Kidney epithelial cell (primary cell): ENCODE results near the gene GOLPH3L. TPM values are rescaled to one million over a fixed set of nuclear protein-coding genes. Genes with fewer than 3 reads are reported as not detected.
"Not testable (repeated sequence)": the region's sequence is repeated elsewhere in the genome, so short reads cannot be mapped to it uniquely, and the experiment has no call there.

ENCODE experiments used
- DNase-seq: peaks from one replicate; pipeline ENCODE4 v3.0.0-alpha.2; 2010; ENCODE audit warnings: low read depth
- H3K27me3 ChIP-seq: 2 replicates; pipeline ENCODE4 v1.6.0; 2011; ENCODE audit warnings: low read length; ENCODE audit not compliant: control insufficient read depth, insufficient read depth
- H3K36me3 ChIP-seq: 2 replicates; pipeline ENCODE4 v1.5.1; 2011; ENCODE audit warnings: low read length; ENCODE audit not compliant: control insufficient read depth, insufficient read depth
- H3K4me3 ChIP-seq: 2 replicates; pipeline ENCODE4 v1.5.1; 2011; ENCODE audit warnings: low read depth, mild to moderate bottlenecking, control low read depth, low read length
- total RNA-seq: library from RNA; depleted of rRNA; stranded (reverse); fragments of >200 nt; gene quantifications from 2 replicates; pipeline ENCODE4 v1.2.3, GENCODE V29; 2015
- TF ChIP-seq, protein P1 (sequence below): IDR thresholded peaks from 2 replicates; pipeline ENCODE4 v1.5.1; 2011; ENCODE audit warnings: mild to moderate bottlenecking, moderate library complexity, low read length, control low read depth, inconsistent platforms; ENCODE audit not compliant: insufficient read depth, poor library complexity, severe bottlenecking

GOLPH3L gene
- total RNA-seq, 1 donor from 2014 or later, result 18.2 TPM

DNA sequence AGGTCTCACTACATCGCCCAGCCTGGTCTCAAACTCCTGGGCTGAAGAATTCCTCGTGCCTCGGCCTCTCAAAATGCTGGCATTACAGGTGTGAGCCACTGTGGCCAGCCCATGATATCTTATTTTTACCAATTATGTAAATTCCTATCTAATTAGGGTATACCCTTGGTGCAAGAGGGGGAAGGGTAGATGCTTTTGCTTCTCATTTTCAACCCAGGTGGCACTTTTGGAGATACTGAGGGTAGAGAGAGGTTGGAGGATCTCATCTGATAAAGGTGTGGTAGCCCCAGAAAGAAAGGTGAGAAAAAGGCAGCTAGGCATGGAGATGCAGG lies 85.0 kb downstream of the GOLPH3L start:
- Histone ChIP-seq H3K4me3 (no peak overlapping the region), H3K36me3 (no peaks in the 10 kb centered on the region)

DNA sequence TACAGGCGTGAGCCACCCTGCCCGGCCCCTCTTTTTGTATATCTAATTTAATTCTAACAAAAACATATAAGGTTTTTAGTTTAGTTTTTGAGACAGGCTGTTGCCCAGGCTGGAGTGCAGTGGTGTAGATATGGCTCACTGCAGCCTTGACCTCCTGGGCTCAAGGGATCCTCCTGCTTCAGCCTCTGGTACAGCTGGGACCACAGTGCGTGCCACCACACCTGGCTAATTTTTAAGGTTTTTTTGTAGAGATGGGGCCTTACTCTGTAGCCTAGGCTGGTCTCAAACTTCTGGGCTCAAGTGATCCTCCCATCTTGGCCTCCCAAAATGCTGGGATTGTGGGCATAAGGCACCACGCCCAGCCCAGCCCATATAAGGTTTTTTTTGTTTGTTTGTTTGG lies 86.4 kb downstream of the GOLPH3L start:
- TF ChIP-seq, protein P1, sequence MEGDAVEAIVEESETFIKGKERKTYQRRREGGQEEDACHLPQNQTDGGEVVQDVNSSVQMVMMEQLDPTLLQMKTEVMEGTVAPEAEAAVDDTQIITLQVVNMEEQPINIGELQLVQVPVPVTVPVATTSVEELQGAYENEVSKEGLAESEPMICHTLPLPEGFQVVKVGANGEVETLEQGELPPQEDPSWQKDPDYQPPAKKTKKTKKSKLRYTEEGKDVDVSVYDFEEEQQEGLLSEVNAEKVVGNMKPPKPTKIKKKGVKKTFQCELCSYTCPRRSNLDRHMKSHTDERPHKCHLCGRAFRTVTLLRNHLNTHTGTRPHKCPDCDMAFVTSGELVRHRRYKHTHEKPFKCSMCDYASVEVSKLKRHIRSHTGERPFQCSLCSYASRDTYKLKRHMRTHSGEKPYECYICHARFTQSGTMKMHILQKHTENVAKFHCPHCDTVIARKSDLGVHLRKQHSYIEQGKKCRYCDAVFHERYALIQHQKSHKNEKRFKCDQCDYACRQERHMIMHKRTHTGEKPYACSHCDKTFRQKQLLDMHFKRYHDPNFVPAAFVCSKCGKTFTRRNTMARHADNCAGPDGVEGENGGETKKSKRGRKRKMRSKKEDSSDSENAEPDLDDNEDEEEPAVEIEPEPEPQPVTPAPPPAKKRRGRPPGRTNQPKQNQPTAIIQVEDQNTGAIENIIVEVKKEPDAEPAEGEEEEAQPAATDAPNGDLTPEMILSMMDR, result no peak
- no peaks in the 10 kb centered on the region for H3K36me3 ChIP-seq
- H3K27me3 ChIP-seq, result no peaks in the 10 kb centered on the region
- H3K4me3 ChIP-seq, result no peak overlapping the region
- no peak for DNase-seq

More for the DNA sequence above, 85.0 kb downstream of the GOLPH3L start:
- no peak for DNase-seq
- no peaks in the 10 kb centered on the region for H3K27me3 ChIP-seq
- TF ChIP-seq, protein P1, result no peak

DNA sequence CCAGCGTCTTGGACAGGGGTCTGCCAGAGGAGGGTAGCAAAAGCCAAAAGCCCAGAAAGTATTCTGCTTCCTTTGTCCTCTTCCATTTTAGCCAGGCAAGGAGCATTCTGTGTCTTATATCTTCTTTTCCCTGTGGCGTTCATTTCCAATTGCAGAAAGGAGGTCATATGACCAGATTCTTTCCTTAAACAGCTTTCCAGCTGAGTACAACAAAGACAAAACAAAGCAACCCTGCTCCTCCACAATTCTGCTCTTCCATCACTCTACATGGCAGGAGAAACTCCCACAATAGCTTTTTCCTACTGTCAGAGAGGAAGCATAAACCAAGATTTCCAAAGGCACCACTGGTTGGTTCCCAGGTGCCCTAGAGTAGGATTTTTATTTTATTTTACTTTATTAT lies 87.2 kb downstream of the GOLPH3L start:
- Histone ChIP-seq H3K4me3 (no peak overlapping the region), H3K27me3 (no peaks in the 10 kb centered on the region), H3K36me3 (no peaks in the 10 kb centered on the region)
- no peak for DNase-seq
- TF ChIP-seq, protein P1, result no peak

GRCh38 chr1:150606463-150607142 lies 90.4 kb downstream of the GOLPH3L start:
- Histone ChIP-seq H3K4me3 (no peak overlapping the region), H3K27me3 (no peaks in the 10 kb centered on the region), H3K36me3 (no peaks in the 10 kb centered on the region)
- TF ChIP-seq, protein P1, result no peak
- no peak for DNase-seq

DNA sequence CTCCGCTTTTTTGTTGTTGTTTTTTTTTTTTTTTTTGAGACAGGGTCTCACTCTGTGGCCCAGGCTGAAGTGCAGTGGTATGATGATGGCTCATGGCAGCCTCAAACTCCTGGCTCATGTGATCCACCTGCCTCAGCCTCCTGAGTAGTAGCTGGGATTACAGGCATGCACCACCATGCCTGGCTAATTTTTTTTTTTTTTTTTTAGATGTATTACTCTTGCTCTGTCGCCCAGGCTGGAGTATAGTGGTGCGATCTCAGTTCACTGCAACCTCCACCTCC lies 91.6 kb downstream of the GOLPH3L start:
- not testable (repeated sequence) for H3K27me3 ChIP-seq, H3K36me3 ChIP-seq, H3K4me3 ChIP-seq, DNase-seq

DNA sequence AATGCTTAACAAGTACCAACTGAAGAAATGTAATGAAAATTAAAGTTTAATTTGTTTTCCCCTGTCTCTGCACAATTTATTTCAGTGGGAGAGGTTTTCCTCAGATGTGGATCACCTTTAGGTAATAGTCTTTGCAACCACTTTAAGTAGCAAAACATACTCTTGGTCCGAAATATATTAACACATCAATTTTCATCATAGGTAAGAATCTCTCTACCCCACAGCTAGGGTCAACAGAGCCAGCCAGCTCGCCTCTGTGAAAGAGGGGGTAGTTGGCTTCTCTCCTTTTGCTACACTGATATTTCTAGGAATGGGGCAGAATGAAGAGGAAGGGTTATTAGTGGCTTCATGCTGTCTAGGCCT lies 92.7 kb downstream of the GOLPH3L start:
- TF ChIP-seq, protein P1, result no peak
- no peaks in the 10 kb centered on the region for H3K27me3 ChIP-seq
- no peaks in the 10 kb centered on the region for H3K36me3 ChIP-seq
- no peak overlapping the region for H3K4me3 ChIP-seq
- no peak for DNase-seq
